ENCODE measurements around the gene CREB3L2. TPM values are rescaled to one million over a fixed set of nuclear protein-coding genes. Genes with fewer than 3 reads are reported as not detected.
A peak's percentile ranks its signal among the peaks of the same experiment; 100 is the strongest.

The CREB3L2 gene
- polyA plus RNA-seq, 3 donors = 6.9 to 12.9 (median 11.9) TPM

DNA sequence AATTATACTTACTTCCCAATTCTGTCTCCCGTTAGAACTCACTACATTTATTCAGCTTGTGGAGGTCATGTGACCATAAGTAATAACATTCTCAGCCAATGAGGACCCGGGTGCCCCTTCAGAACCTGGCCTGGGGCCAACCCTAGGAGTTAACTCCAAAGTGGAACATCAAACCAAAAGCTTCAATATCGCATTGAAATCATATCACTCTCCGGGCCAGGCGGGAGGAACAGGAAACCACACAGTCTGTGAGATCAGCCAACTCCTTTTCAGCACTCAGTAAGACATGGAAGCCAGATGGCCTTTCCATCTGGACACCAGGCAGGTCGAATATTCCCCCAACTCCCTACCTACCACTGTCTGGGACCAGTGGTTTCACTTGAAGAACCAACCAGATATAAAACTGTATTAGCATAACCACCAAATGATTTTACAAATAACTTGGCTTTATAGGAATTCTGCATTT lies 5.5 kb downstream of the CREB3L2 start:
- peaks cover 13 to 19% of the 10 kb centered on the region in 2 donors for H3K36me3 Mint-ChIP-seq
- Histone ChIP-seq H3K79me2 (ENCODE audit: insufficient read depth, low read length) (peaks cover 97% of the 10 kb centered on the region), H3K4me1 (ENCODE audit: control insufficient read depth in 1 of 2, insufficient read depth in 2 of 2, low read length in 2 of 2) (peaks cover 42 to 49% of the 10 kb centered on the region in 2 donors), H2AFZ (ENCODE audit: insufficient read depth, low read depth, low read length, poor library complexity, severe bottlenecking) (peak overlapping the region; percentile 56), H3K4me3 (replicated peaks in 1 of 3; ENCODE audit: low read depth in 2 of 3, low read length in 3 of 3) (peak overlapping the region in 2 of 3 experiments; percentile 46 to 65), H4K20me1 (ENCODE audit: insufficient read depth, low read length) (no peaks in the 10 kb centered on the region), H3K27ac (ENCODE audit: low read depth in 1 of 2, low read length in 2 of 2) (peak overlapping the region in 1 of 2 donors; percentile 58), H3K9ac (ENCODE audit: insufficient read depth, low read length, poor library complexity, severe bottlenecking) (peak overlapping the region; percentile 10), H3K36me3 (replicated peaks in 1 of 2; ENCODE audit: control insufficient read depth in 1 of 2, insufficient read depth in 2 of 2, low read length in 2 of 2) (no peaks in the 10 kb centered on the region), H3K4me2 (replicated peaks; ENCODE audit: extremely low read depth, low read length, poor library complexity, severe bottlenecking) (peak overlapping the region; percentile 63), H3K9me3 (replicated peaks in 1 of 2; ENCODE audit: control insufficient read depth in 1 of 2, insufficient read depth in 1 of 2, low read length in 2 of 2) (no peaks in the 10 kb centered on the region), H3K27me3 (ENCODE audit: control insufficient read depth in 2 of 2, insufficient read depth in 2 of 2, low read length in 2 of 2) (no peaks in the 10 kb centered on the region)
- peak overlapping the region; percentile 8 to 84 (median 67) for H3K27ac Mint-ChIP-seq
- TF ChIP-seq, protein P1, sequence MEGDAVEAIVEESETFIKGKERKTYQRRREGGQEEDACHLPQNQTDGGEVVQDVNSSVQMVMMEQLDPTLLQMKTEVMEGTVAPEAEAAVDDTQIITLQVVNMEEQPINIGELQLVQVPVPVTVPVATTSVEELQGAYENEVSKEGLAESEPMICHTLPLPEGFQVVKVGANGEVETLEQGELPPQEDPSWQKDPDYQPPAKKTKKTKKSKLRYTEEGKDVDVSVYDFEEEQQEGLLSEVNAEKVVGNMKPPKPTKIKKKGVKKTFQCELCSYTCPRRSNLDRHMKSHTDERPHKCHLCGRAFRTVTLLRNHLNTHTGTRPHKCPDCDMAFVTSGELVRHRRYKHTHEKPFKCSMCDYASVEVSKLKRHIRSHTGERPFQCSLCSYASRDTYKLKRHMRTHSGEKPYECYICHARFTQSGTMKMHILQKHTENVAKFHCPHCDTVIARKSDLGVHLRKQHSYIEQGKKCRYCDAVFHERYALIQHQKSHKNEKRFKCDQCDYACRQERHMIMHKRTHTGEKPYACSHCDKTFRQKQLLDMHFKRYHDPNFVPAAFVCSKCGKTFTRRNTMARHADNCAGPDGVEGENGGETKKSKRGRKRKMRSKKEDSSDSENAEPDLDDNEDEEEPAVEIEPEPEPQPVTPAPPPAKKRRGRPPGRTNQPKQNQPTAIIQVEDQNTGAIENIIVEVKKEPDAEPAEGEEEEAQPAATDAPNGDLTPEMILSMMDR (IDR thresholded peaks at IDR 0.05) = no peak
- H3K27me3 Mint-ChIP-seq (ENCODE audit: low read depth in 3 of 3) = peaks cover 0 to 2% (median 0%) of the 10 kb centered on the region in 3 donors
- peak; percentile 15 to 54 (median 47) for DNase-seq
- H3K4me1 Mint-ChIP-seq = peaks cover 60% of the 10 kb centered on the region
- intact Hi-C loops (cut with micrococcal nuclease) = no loop called here
- H3K4me3 Mint-ChIP-seq = peak overlapping the region; percentile 67 to 87
- peaks cover 0 to 4% (median 0%) of the 10 kb centered on the region in 7 donors for H3K9me3 Mint-ChIP-seq
- WGBS (ENCODE audit: insufficient coverage) = 0% methylated on average over 4 of the region's 6 CpGs

DNA sequence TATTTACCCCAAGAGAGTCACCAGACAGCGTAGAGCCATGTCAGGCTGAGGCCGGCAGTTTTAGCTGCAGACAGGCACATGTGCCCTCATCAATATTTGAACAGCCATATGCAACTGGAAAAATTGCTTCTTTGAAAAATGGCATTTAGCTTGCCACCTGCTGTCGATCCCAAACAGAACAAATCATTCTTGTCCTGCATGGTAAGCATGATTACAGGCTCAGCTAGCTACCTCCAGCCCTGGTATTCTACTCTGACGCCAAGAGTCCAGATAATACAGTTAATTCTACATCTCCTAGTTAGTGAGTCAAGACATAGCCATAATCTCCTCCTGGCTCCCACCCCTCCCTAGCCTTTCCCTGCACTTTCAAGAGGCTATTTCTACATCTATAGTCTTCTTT lies 7.7 kb downstream of the CREB3L2 start:
- Mint-ChIP-seq H3K27ac (no peak overlapping the region), H3K36me3 (peaks cover 13 to 16% of the 10 kb centered on the region in 2 donors), H3K4me3 (no peak overlapping the region), H3K9me3 (peaks cover 0 to 4% (median 0%) of the 10 kb centered on the region in 7 donors), H3K27me3 (ENCODE audit: low read depth in 3 of 3) (peaks cover 0 to 2% (median 0%) of the 10 kb centered on the region in 3 donors), H3K4me1 (peaks cover 40% of the 10 kb centered on the region)
- Histone ChIP-seq H3K36me3 (replicated peaks in 1 of 2; ENCODE audit: control insufficient read depth in 1 of 2, insufficient read depth in 2 of 2, low read length in 2 of 2) (no peaks in the 10 kb centered on the region), H3K9me3 (replicated peaks in 1 of 2; ENCODE audit: control insufficient read depth in 1 of 2, insufficient read depth in 1 of 2, low read length in 2 of 2) (no peaks in the 10 kb centered on the region), H3K4me2 (replicated peaks; ENCODE audit: extremely low read depth, low read length, poor library complexity, severe bottlenecking) (no peak overlapping the region), H3K9ac (ENCODE audit: insufficient read depth, low read length, poor library complexity, severe bottlenecking) (no peak overlapping the region), H3K79me2 (ENCODE audit: insufficient read depth, low read length) (peaks cover 98% of the 10 kb centered on the region), H3K4me1 (ENCODE audit: control insufficient read depth in 1 of 2, insufficient read depth in 2 of 2, low read length in 2 of 2) (peaks cover 30% of the 10 kb centered on the region in 2 donors), H3K27me3 (ENCODE audit: control insufficient read depth in 2 of 2, insufficient read depth in 2 of 2, low read length in 2 of 2) (no peaks in the 10 kb centered on the region), H3K4me3 (replicated peaks in 1 of 3; ENCODE audit: low read depth in 2 of 3, low read length in 3 of 3) (no peak overlapping the region), H4K20me1 (ENCODE audit: insufficient read depth, low read length) (peaks cover 11% of the 10 kb centered on the region), H3K27ac (ENCODE audit: low read depth in 1 of 2, low read length in 2 of 2) (no peak overlapping the region), H2AFZ (ENCODE audit: insufficient read depth, low read depth, low read length, poor library complexity, severe bottlenecking) (no peak overlapping the region)
- intact Hi-C loops (cut with micrococcal nuclease) = no loop called here
- TF ChIP-seq, protein P1 (IDR thresholded peaks at IDR 0.05) = no peak
- DNase-seq = no peak
- WGBS (ENCODE audit: insufficient coverage) = 96% methylated on average over 4 of the region's 4 CpGs

Data from CD14-positive monocyte (primary cell).